ENCODE results near the gene DNER.

DNER gene

GRCh38 chr2:229653531-229653930 lies 60.8 kb downstream of the DNER start:
- no peak for DNase-seq (ENCODE audit: extremely low read depth, low read depth)
- TF ChIP-seq CTCF (IDR thresholded peaks at IDR 0.05; ENCODE audit: low read depth, low read length) = no peak

- TF ChIP-seq CTCF (IDR thresholded peaks at IDR 0.05; ENCODE audit: low read depth, low read length) = no peak
These were observed 61.6 kb downstream of the DNER start for GRCh38 chr2:229652796-229653195.

GRCh38 chr2:229650901-229651300 lies 63.5 kb downstream of the DNER start:
- TF ChIP-seq CTCF (IDR thresholded peaks at IDR 0.05; ENCODE audit: low read depth, low read length) = no peak
- DNase-seq (ENCODE audit: extremely low read depth, low read depth) = no peak

More at GRCh38 chr2:229652796-229653195, 61.6 kb downstream of the DNER start:
- no peak for DNase-seq (ENCODE audit: extremely low read depth, low read depth)

- no peak for TF ChIP-seq CTCF (IDR thresholded peaks at IDR 0.05; ENCODE audit: low read depth, low read length)
- no peak for DNase-seq (ENCODE audit: extremely low read depth, low read depth)
These were observed 64.3 kb downstream of the DNER start for GRCh38 chr2:229650059-229650458.

- no peak for TF ChIP-seq CTCF (IDR thresholded peaks at IDR 0.05; ENCODE audit: low read depth, low read length)
- DNase-seq (ENCODE audit: extremely low read depth, low read depth) = no peak
These were observed 68.1 kb downstream of the DNER start for GRCh38 chr2:229646186-229646723.

- DNase-seq (ENCODE audit: extremely low read depth, low read depth) = no peak
- TF ChIP-seq CTCF (IDR thresholded peaks at IDR 0.05; ENCODE audit: low read depth, low read length) = no peak
These were observed 72.0 kb downstream of the DNER start for GRCh38 chr2:229642371-229642770.

- no peak; the same call in 1 of the 2 replicates for TF ChIP-seq CTCF (IDR thresholded peaks at IDR 0.05; ENCODE audit: low read depth, low read length)
- DNase-seq (ENCODE audit: extremely low read depth, low read depth) = no peak
These were observed 72.7 kb downstream of the DNER start for GRCh38 chr2:229641676-229642075.
